ENCODE measurements around the gene GAK. TPM values are rescaled to one million over a fixed set of nuclear protein-coding genes. Genes with fewer than 3 reads are reported as not detected.
"Not testable (repeated sequence)": the region's sequence is repeated elsewhere in the genome, so short reads cannot be mapped to it uniquely, and the experiment has no call there.

Gene GAK
- total RNA-seq, 1 donor from 2014 or later, result 130 TPM

GRCh38 chr4:926538-926937, 5.6 kb downstream of the GAK start:
- TF ChIP-seq CTCF (IDR thresholded peaks at IDR 0.05), result peak; percentile 14
- H3K9me3 ChIP-seq, result no peaks in the 10 kb centered on the region
- H3K36me3 ChIP-seq, result peaks cover 8% of the 10 kb centered on the region
- no peak overlapping the region for H3K27ac ChIP-seq
- peaks cover 36% of the 10 kb centered on the region for H3K4me1 ChIP-seq
- ATAC-seq, result no peak
- no peak overlapping the region for H3K4me3 ChIP-seq
- no peak for DNase-seq
- intact Hi-C loops (cut with DNase I), result no loop called here
- no peaks in the 10 kb centered on the region for H3K27me3 ChIP-seq (ENCODE audit: low read depth)

GRCh38 chr4:925771-926500, 6.2 kb downstream of the GAK start:
- ATAC-seq (peak in 1 of 2 donors; percentile 3), DNase-seq (no peak)
- Histone ChIP-seq H3K36me3 (peaks cover 8% of the 10 kb centered on the region), H3K27me3 (ENCODE audit: low read depth) (no peaks in the 10 kb centered on the region), H3K4me3 (no peak overlapping the region), H3K27ac (no peak overlapping the region), H3K9me3 (no peaks in the 10 kb centered on the region), H3K4me1 (peaks cover 33% of the 10 kb centered on the region)
- no peak for TF ChIP-seq CTCF (IDR thresholded peaks at IDR 0.05)
- intact Hi-C loops (cut with DNase I), result no loop called here

GRCh38 chr4:925171-925570, 6.9 kb downstream of the GAK start:
- intact Hi-C loops (cut with DNase I), result no loop called here
- DNase-seq (no peak), ATAC-seq (peak; percentile 17 to 23)
- Histone ChIP-seq H3K4me1 (peaks cover 25% of the 10 kb centered on the region), H3K27ac (no peak overlapping the region), H3K27me3 (ENCODE audit: low read depth) (no peaks in the 10 kb centered on the region), H3K36me3 (peaks cover 8% of the 10 kb centered on the region), H3K4me3 (no peak overlapping the region), H3K9me3 (no peaks in the 10 kb centered on the region)
- TF ChIP-seq CTCF (IDR thresholded peaks at IDR 0.05), result no peak

- Histone ChIP-seq H3K4me3 (no peak overlapping the region), H3K27ac (no peak overlapping the region), H3K9me3 (no peaks in the 10 kb centered on the region), H3K4me1 (peaks cover 17% of the 10 kb centered on the region), H3K27me3 (ENCODE audit: low read depth) (no peaks in the 10 kb centered on the region), H3K36me3 (peaks cover 8% of the 10 kb centered on the region)
- no peak for TF ChIP-seq CTCF (IDR thresholded peaks at IDR 0.05)
- DNase-seq (no peak), ATAC-seq (peak; percentile 47 to 61)
- intact Hi-C loops (cut with DNase I), result no loop called here
These were observed 7.7 kb downstream of the GAK start for GRCh38 chr4:924107-925096.

- peak; percentile 23 for DNase-seq
- H3K4me1 ChIP-seq, result peaks cover 13% of the 10 kb centered on the region
- H3K4me3 ChIP-seq, result no peak overlapping the region
- H3K27ac ChIP-seq, result no peak overlapping the region
- ATAC-seq, result no peak
- H3K9me3 ChIP-seq, result no peaks in the 10 kb centered on the region
- intact Hi-C loops (cut with DNase I), result no loop called here
- H3K36me3 ChIP-seq, result peaks cover 8% of the 10 kb centered on the region
- H3K27me3 ChIP-seq (ENCODE audit: low read depth), result no peaks in the 10 kb centered on the region
- no peak for TF ChIP-seq CTCF (IDR thresholded peaks at IDR 0.05)
These were observed 10.2 kb downstream of the GAK start for GRCh38 chr4:921830-922331.

GRCh38 chr4:919004-919680, 13.0 kb downstream of the GAK start:
- peak; percentile 28 for DNase-seq

GRCh38 chr4:918591-918990, 13.5 kb downstream of the GAK start:
- intact Hi-C loops (cut with DNase I); H3K27me3 ChIP-seq (ENCODE audit: low read depth); H3K4me3 ChIP-seq; H3K9me3 ChIP-seq; H3K36me3 ChIP-seq; H3K4me1 ChIP-seq; ATAC-seq; H3K27ac ChIP-seq: not testable (repeated sequence)
- peak; percentile 36 for DNase-seq

More at GRCh38 chr4:919004-919680, 13.0 kb downstream of the GAK start:
- ATAC-seq; H3K36me3 ChIP-seq; H3K4me3 ChIP-seq; H3K27me3 ChIP-seq (ENCODE audit: low read depth); H3K9me3 ChIP-seq; intact Hi-C loops (cut with DNase I); H3K4me1 ChIP-seq; H3K27ac ChIP-seq: not testable (repeated sequence)

All from lower lobe of right lung (tissue), 2 donors.